Activated naive CD4-positive, alpha-beta T cell treated with Interleukin-2 at 50 U/mL for 16 hours (primary cell): ENCODE results near the gene PAH.

Source experiments
- DNase-seq: peaks from one replicate; pipeline ENCODE4 v3.0.0-alpha.2; 2020

The PAH gene

DNA sequence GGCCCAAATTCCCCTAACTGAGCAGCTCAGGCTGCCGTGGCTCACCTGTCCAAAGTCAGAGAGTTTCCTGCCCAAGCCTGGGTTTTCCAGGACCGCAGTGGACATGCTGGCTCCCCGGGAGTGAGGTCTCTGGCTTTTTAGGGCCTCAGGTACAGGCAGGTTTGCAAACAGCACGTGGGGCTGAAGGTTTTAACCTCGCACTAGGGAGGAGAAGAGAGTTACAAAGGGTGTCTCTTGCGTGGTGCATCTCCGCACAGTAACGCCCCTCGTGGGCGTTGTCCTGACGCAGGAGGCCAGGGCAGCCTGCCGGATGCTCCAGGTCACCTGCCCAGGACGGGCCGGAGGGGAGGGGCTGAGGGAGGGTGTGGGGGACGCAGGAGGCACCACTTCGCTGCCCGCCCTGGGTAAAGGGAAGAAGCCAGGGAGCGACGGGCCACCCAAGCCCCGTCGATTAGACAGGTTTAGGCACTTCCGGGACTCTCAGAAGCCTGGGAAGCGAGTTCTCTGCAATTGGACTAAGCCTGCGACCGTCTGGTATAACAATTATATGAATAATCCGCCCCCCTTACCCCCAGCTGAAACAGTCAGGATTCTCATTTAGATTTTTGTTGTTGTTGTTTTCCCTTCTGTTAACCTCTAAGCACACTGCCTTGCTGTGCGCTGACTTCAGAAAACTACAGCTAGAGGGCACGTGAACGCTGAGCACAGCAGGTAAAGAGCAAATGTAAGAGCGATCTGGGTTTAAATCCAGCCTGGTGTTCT, at the start of gene PAH:
PAH (minus strand) TSS at position 219 of the 762 bp plus-strand sequence; CDS start at position 105, 114 bp downstream.
- peak; percentile 3 for DNase-seq

GRCh38 chr12:102966200-102966863, 49.3 kb upstream of the PAH start:
- DNase-seq = no peak

- DNase-seq = no peak
These were observed 48.5 kb upstream of the PAH start for GRCh38 chr12:102965281-102966155.

DNA sequence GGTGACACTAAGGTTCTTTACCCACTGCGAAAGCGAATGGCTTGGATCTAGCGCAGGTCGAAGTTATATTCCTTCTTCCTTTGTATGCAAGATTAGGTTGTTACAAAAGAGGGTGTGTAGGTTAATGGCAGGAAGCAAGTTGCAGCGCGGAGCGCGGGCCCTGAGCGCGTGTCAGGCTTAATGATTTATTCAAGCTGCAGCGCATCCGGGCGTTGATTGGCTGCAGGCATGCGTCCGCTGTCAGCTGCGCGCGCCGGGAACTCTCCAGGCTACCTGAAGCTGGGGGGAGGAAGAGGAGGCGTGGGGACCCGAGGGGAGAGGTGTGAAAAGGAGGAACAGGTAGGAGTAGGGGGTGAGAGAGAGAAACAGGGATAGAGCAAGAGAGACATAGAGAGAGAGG, 47.8 kb upstream of the PAH start:
- no peak for DNase-seq

GRCh38 chr12:102963796-102964195, 46.8 kb upstream of the PAH start:
- DNase-seq = no peak

- no peak for DNase-seq
These were observed 45.9 kb upstream of the PAH start for GRCh38 chr12:102962986-102963385.

DNA sequence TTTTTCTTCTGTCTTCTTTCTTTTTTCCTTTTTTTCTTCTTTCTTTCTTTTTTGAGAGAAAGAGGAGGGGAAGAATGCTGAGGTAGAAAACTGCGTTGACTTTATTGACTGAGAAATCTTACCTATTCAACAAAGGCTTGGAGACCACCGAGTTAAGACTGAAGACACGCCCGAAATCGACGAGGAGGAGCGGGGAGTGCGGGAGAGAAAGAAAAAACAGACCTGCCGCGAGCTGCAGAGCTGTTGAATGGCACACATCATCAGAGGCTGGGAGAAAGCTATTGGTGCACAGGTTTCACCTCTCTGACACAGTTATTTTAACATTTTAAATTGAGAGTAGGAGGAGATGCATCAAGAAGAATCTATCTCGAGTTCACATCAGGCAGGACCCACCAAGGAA, 45.5 kb upstream of the PAH start:
- no peak for DNase-seq

DNA sequence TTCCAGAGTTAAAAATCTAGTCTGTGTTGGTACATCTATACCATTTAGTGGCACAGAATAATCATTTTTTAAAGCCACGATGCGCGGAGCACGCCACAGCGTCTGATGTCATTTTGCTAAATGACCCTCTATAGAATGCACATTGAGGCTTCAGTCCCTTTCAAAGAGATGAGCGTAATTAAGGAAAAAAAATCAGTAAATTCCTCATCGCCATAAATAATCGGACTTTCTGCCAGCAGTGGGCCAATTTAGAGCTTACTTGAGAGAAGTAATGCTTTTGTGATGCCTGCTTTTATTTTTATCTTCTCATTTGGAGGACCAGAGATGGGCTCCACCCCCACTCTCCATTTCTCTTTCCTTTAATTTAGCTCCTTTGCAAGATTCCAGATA, 44.4 kb upstream of the PAH start:
- DNase-seq = no peak

DNA sequence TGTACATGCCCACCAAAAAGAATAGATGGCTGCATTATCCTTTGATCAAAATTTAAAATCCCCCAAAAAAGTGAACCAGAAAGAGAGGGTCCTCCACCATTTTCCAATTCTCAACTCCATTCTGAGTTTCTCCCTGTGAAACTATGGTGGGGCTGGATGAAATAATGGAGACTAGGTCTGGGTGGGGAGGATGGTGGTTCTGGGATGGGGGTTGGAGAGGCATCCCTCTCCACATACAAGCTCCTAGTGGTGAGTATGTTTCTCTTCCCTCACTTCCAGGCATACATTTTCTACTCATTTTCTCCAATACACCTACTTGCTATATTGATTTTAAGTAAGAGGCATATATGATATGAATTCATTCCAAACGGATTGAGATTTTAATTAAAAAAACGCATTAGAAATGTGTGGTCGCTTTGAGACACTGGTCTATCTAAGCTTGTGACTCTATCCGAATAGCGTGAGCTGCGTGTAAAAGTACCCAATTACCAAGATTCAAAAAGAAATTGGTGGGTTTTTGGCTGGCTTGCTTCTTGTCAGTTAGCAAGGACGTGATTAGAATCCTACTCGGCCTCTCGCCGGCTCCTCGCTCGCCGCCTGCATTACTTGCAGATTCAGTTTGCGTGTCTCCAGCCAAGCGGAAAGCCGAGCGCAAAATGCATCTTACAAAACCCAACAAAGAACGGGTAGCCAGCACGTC, 43.9 kb upstream of the PAH start:
- DNase-seq = no peak

DNA sequence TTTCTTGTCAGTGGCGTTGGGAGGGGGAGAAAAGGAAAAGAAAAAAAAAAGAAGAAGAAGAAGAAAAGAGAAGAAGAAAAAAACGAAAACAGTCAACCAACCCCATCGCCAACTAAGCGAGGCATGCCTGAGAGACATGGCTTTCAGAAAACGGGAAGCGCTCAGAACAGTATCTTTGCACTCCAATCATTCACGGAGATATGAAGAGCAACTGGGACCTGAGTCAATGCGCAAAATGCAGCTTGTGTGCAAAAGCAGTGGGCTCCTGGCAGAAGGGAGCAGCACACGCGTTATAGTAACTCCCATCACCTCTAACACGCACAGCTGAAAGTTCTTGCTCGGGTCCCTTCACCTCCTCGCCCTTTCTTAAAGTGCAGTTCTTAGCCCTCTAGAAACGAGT, 42.3 kb upstream of the PAH start:
- no peak for DNase-seq

DNA sequence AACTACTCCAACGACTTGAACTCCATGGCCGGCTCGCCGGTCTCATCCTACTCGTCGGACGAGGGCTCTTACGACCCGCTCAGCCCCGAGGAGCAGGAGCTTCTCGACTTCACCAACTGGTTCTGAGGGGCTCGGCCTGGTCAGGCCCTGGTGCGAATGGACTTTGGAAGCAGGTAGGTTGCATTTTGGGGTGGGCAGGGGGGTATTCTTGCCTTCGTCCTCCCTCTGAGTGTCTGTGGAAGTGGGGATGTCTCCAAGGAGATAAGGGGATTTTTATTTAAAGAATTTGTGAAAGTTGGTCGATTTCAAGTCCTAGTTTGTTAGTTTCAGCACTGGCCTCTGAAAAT, 41.8 kb upstream of the PAH start:
- DNase-seq = no peak

GRCh38 chr12:102958073-102958829, 41.2 kb upstream of the PAH start:
- no peak for DNase-seq

DNA sequence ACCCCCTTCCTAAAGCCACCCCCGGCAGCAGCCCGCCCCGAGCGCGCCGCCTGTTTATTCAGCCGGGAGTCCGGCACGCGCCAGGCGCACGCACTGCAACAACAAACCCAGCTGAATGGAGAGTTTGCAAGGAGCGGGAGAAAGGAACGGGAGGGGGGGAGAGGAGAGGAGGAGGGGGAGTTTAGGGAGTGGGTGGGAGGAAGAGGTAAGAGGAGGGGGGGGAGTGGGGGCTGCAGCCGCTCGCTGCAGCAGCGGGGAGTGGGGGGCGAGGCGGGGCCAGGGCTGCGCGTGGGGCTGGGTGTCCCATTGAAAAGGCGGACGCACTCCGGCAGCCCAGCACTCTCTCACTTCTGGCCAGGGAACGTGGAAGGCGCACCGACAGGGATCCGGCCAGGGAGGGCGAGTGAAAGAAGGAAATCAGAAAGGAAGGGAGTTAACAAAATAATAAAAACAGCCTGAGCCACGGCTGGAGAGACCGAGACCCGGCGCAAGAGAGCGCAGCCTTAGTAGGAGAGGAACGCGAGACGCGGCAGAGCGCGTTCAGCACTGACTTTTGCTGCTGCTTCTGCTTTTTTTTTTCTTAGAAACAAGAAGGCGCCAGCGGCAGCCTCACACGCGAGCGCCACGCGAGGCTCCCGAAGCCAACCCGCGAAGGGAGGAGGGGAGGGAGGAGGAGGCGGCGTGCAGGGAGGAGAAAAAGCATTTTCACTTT, 40.5 kb upstream of the PAH start, which contains the start of gene ASCL1:
ASCL1 (plus strand) TSS at position 336 of the 712 bp plus-strand sequence. CDS start 571 bp downstream, outside the sequence.
- no peak for DNase-seq

DNA sequence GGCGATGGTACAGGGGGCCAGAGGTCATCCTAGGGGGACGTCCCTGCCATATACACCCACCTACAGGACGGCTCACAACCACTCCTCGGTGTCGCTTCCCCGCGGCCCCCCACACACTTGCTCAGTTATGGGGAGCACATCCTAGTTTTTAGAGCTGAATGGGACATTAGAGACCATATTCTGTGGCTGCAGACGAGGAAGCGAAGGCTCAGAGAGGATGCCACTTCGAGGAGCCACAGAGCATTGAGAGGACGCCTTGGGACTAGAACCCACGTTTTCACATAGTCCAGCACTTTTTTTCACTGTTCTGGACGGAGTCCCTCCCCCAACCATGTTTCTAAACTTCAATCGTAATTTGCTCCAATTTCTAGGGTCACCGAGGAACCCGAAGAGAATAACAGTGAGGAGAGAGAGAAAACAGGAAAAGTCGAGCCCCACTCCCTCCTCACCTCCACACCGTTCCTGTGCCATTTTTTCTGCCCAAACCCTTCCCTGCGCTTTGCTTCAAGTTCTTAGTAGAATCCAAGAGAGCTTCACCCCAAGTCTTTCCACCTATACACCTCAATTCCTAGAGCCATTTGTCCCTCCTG, 39.8 kb upstream of the PAH start:
- no peak for DNase-seq

- no peak for DNase-seq
These were observed 39.1 kb upstream of the PAH start for GRCh38 chr12:102955926-102956737.

DNA sequence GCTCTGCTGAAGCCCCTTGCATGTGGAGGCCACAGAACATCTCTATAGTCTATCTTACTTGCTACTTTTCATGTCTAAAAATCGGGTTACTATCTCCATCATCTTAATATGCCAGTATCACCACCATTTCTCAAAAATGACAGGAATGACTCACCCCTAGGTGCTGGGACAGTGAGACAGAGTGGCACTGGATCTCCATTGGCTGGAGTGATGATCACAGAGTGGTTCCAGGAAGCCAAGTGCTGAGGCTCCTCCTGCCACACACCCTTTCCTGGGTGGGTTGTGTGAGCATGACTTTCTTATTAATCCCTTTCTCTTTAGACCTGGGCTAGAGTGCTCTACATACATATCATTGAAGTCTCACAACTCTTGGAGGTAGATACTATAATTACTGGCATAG, 37.1 kb upstream of the PAH start:
- DNase-seq = no peak

GRCh38 chr12:102953221-102953620, 36.2 kb upstream of the PAH start:
- DNase-seq = no peak

DNA sequence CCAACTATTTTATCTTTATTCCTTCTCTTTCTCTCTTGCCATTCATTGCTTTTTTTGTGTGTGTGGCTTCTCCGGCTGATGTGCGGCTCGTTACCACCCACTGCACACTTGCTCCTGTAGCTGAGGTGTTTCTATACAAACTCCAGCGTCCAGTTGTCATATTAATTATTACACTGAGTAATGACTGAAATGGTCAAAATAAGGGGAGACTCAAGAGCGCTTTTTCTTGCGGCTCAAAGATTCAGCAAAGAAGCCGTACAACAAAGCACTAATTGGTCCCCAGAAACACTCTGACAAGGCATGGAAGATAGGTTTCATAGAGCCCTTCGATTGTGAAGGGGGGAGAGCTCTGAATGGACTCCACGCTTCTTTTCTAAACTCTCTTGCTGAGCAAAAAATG, 34.8 kb upstream of the PAH start:
- DNase-seq = no peak

GRCh38 chr12:102950950-102951619, 34.0 kb upstream of the PAH start:
- no peak for DNase-seq
